ENCODE measurements around the gene MAPK10. TPM values are rescaled to one million over a fixed set of nuclear protein-coding genes. Genes with fewer than 3 reads are reported as not detected.
"Not testable (repeated sequence)": the region's sequence is repeated elsewhere in the genome, so short reads cannot be mapped to it uniquely, and the experiment has no call there.

MAPK10 gene
- polyA plus RNA-seq, 2 of the 4 experiments (the other 2 are of a cell fraction) = 1.4 to 3.4 TPM

GRCh38 chr4:85966373-85966772, 393.5 kb downstream of the MAPK10 start:
- Histone ChIP-seq H3K4me1 (no peaks in the 10 kb centered on the region; the same call in 2 of the 3 replicates), H3K4me3 (no peak overlapping the region), H3K9me3 (no peaks in the 10 kb centered on the region), H3K27ac (no peak overlapping the region), H3K4me2 (no peak overlapping the region)
- ATAC-seq (no peak), DNase-seq (ENCODE audit: low read depth in 1 of 2, low spot score in 1 of 2) (no peak), FAIRE-seq (no peak)
- 47% methylated on average over 2 of the region's 2 CpGs for WGBS (ENCODE audit: missing lambda C conversion rate)
- TF ChIP-seq MYC (IDR thresholded peaks at IDR 0.05; ENCODE audit: borderline replicate concordance, low read length) = no peak
- no peak for TF ChIP-seq BCL3 (IDR thresholded peaks at IDR 0.05)
- no peak for TF ChIP-seq ZNF302 (CRISPR knock-in tag; IDR thresholded peaks at IDR 0.05)
- no peak for TF ChIP-seq BHLHE40 (IDR thresholded peaks at IDR 0.05; ENCODE audit: low read depth, low read length)
- ChIA-PET POLR2A (no interaction called here), CTCF (interaction anchor here (1.2 to 9.0 kb wide), 3 partner anchors 139 to 210 kb away, joined by 3 to 117 read pairs (median 5); no protein-coding TSS in a partner anchor)

GRCh38 chr4:85965529-85965928, 394.3 kb downstream of the MAPK10 start:
- no peak overlapping the region for H3K4me3 ChIP-seq
- H3K4me1 ChIP-seq = no peaks in the 10 kb centered on the region; the same call in 2 of the 3 replicates
- H3K27ac ChIP-seq = no peak overlapping the region
- no peaks in the 10 kb centered on the region for H3K9me3 ChIP-seq
- WGBS (ENCODE audit: missing lambda C conversion rate) = 74% methylated on average over 1 of the region's 1 CpG
- POLR2A ChIA-PET = no interaction called here
- ATAC-seq = no peak
- no peak overlapping the region for H3K4me2 ChIP-seq
- no peak for FAIRE-seq
- DNase-seq (ENCODE audit: low read depth in 1 of 2, low spot score in 1 of 2) = no peak
- TF ChIP-seq MAFK (IDR thresholded peaks at IDR 0.05; ENCODE audit: partially characterized antibody) = peak; percentile 58
- no peak for TF ChIP-seq KDM5A (IDR thresholded peaks at IDR 0.05)
- CTCF ChIA-PET = interaction anchor here (1.2 to 9.0 kb wide), 4 partner anchors 12 to 210 kb away, joined by 3 to 117 read pairs (median 4); no protein-coding TSS in a partner anchor

GRCh38 chr4:85965017-85965416, 394.8 kb downstream of the MAPK10 start:
- H3K4me1 ChIP-seq; FAIRE-seq; ATAC-seq; H3K9me3 ChIP-seq; H3K27ac ChIP-seq; H3K4me3 ChIP-seq; POLR2A ChIA-PET; DNase-seq (ENCODE audit: low read depth in 1 of 2, low spot score in 1 of 2); H3K4me2 ChIP-seq: not testable (repeated sequence)
- 80% methylated on average over 4 of the region's 4 CpGs for WGBS (ENCODE audit: missing lambda C conversion rate)
- CTCF ChIA-PET = interaction anchor here (0.8 to 9.0 kb wide), 6 partner anchors 10 to 209 kb away, joined by 3 to 117 read pairs (median 4); no protein-coding TSS in a partner anchor

GRCh38 chr4:85964298-85964697, 395.6 kb downstream of the MAPK10 start:
- ATAC-seq (peak in 1 of 2 experiments; percentile 48; a peak in 1 of 6 replicates), DNase-seq (ENCODE audit: low read depth in 1 of 2, low spot score in 1 of 2) (peak in 1 of 2 experiments; percentile 23), FAIRE-seq (no peak)
- no peaks in the 10 kb centered on the region for H3K9me3 ChIP-seq
- POLR2A ChIA-PET = no interaction called here
- CTCF ChIA-PET = interaction anchor here (0.8 to 9.0 kb wide), 3 partner anchors 9 to 186 kb away, joined by 3 to 117 read pairs (median 3); no protein-coding TSS in a partner anchor
- no peak overlapping the region for H3K4me3 ChIP-seq
- no peak overlapping the region for H3K27ac ChIP-seq
- TF ChIP-seq CTCF (IDR thresholded peaks at IDR 0.05) = peak; percentile 39; the same call in 2 of the 3 replicates
- peak; percentile 59 to 63 for TF ChIP-seq RAD21 (conservative IDR thresholded peaks at IDR 0.05 in 1 of 2, IDR thresholded peaks at IDR 0.05 in 1 of 2)
- no peak for TF ChIP-seq REST (IDR thresholded peaks at IDR 0.05)
- peak; percentile 53; the same call in 2 of the 3 replicates for TF ChIP-seq SMC3 (IDR thresholded peaks at IDR 0.05)
- H3K4me2 ChIP-seq = no peak overlapping the region
- H3K4me1 ChIP-seq = no peaks in the 10 kb centered on the region; the same call in 2 of the 3 replicates
